ENCODE measurements around the gene SYT5.
A peak's percentile ranks its signal among the peaks of the same experiment; 100 is the strongest.
"Not testable (repeated sequence)": the region's sequence is repeated elsewhere in the genome, so short reads cannot be mapped to it uniquely, and the experiment has no call there.

The SYT5 gene

DNA sequence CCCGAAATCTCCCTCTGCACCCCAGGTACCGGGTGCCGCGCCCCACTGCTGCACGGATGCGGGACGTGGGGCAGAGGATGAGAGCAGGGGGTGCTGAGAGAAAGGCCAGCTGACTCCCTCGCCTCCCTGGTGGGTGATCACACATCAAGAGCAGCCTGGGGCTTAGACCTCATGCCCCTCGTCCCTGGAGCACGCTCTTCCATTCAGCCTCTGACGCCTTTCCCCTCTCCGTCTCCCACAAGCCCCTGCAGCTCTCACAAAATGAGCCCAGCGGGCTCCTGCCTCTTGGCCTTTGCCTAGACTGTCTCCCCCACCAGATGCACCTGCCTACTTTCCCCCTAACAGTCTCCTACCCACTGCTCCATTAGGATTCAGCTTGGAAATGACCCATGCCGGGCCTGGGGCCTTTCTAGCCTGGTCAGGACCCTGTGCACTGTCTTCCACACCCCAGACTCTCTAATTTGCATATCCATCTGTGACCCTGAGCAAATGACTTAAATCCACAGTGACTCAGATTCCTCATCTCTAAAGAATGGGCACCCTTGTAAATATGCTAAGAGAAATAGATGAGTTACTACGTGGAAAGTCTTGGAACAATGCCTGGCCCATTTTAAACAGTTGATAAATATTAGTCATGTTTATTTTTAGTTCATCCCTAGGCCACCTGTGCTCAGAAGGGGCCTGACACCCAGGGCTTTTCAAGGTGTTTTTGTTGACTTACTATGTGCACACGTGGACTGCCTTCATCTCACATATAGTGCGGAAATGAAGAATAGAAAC is 29.8 kb upstream of the SYT5 start:
- no peak for DNase-seq (ENCODE audit: low read depth)
- TF ChIP-seq, protein P1, sequence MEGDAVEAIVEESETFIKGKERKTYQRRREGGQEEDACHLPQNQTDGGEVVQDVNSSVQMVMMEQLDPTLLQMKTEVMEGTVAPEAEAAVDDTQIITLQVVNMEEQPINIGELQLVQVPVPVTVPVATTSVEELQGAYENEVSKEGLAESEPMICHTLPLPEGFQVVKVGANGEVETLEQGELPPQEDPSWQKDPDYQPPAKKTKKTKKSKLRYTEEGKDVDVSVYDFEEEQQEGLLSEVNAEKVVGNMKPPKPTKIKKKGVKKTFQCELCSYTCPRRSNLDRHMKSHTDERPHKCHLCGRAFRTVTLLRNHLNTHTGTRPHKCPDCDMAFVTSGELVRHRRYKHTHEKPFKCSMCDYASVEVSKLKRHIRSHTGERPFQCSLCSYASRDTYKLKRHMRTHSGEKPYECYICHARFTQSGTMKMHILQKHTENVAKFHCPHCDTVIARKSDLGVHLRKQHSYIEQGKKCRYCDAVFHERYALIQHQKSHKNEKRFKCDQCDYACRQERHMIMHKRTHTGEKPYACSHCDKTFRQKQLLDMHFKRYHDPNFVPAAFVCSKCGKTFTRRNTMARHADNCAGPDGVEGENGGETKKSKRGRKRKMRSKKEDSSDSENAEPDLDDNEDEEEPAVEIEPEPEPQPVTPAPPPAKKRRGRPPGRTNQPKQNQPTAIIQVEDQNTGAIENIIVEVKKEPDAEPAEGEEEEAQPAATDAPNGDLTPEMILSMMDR (IDR thresholded peaks at IDR 0.05; ENCODE audit: low read depth, low read length), result no peak
- no peak for TF ChIP-seq POLR2A (IDR thresholded peaks at IDR 0.05; ENCODE audit: extremely low read depth, insufficient read length)
- TF ChIP-seq MYC (IDR thresholded peaks at IDR 0.05; ENCODE audit: low read depth, low read length), result no peak
- TF ChIP-seq, protein P2, sequence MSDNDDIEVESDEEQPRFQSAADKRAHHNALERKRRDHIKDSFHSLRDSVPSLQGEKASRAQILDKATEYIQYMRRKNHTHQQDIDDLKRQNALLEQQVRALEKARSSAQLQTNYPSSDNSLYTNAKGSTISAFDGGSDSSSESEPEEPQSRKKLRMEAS (IDR thresholded peaks at IDR 0.05; ENCODE audit: low read depth, low read length), result no peak
- H3K4me3 ChIP-seq (ENCODE audit: low read depth, low read length), result no peak overlapping the region

DNA sequence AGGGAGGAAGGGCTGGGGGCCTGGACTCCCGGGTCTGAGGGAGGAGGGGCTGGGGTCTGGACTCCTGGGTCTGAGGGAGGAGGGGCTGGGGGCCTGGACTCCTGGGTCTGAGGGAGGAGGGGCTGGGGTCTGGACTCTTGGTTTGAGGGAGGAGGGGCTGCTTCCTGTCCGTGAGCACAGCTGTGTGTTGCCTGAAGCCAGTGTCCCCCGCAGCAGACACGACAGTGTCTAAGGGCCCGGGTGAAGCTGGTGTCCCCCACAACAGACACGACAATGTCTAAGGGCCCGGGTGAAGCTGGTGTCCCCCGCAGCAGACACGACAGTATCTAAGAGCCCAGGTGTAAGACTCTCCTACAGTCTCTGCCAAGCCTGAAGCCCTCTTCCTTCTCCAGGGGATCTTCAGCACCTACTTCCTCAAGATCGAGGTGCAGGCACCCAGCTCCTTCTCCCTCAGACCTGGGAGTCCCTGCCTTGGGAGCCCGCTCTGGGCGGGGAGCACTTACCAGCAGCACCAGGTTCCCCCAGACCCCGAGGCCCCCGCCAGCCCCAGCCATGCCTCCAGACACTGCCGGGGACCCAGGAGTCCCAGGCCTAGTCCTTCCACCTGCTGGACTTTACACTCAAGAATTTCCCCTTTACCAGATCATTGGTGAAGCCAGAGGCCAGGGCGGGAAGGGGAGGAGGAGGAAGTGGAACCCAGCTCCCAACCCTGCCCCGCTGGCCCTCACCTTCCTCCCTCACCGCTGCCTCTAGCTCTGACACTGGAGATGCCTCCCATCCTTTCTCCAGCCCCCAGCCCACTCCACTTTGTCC is 29.0 kb upstream of the SYT5 start, which contains the start of gene PTPRH:
Gene PTPRH, minus strand, starts transcription at position 622 of the 813 bp plus-strand sequence. Its CDS starts 68 bp downstream, at position 554.
- no peak within 1 kb of the TSS for H3K4me3 ChIP-seq (ENCODE audit: low read depth, low read length)
- DNase-seq (ENCODE audit: low read depth), result peak; percentile 29
- TF ChIP-seq MYC (IDR thresholded peaks at IDR 0.05; ENCODE audit: low read depth, low read length) (no peak), POLR2A (IDR thresholded peaks at IDR 0.05; ENCODE audit: extremely low read depth, insufficient read length) (no peak)
- TF ChIP-seq, protein P1 (IDR thresholded peaks at IDR 0.05; ENCODE audit: low read depth, low read length), result no peak
- TF ChIP-seq, protein P2 (IDR thresholded peaks at IDR 0.05; ENCODE audit: low read depth, low read length), result no peak

DNA sequence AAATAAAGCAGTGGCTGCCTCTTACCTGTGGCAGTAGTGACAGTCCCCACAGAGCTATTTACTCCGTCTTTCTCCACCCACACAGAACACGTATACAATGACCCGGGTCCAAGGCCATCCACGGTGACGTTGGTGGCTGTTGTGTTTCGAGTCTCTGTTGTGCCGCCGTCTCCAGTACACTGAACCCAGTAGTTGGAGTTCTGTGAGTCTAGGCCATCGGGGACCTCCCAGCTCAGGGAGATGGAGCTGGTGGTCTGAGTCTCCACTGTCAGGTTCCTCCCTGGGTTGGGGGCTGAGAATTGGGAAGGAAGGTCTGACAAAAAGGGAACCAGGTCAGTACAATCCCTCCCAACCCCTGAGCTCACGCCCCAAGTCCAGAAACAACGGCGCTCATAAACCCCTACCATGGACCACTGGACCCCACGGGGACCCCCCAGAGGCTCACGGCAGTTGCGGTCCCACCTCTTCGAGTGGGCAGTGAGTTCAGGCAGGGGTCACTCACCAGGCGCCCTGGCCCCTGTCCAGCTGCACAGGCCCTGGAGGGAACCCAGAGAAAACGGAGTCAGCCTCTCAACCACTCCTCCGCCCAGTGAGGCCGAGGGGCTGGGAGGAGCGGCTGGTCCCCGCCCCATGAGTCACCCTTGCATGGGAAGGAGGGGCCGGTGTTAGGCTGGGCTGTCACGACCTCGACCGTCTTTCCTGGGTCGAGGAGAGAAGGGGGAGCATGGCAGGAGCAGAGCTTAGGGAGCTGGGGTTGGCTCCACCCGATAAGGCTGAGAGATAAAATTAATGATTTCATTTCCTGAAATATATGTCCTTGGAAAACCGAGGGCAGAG is 26.8 kb upstream of the SYT5 start:
- no peak overlapping the region for H3K4me3 ChIP-seq (ENCODE audit: low read depth, low read length)
- DNase-seq (ENCODE audit: low read depth), result peak; percentile 82
- TF ChIP-seq, protein P2 (IDR thresholded peaks at IDR 0.05; ENCODE audit: low read depth, low read length), result no peak
- TF ChIP-seq, protein P1 (IDR thresholded peaks at IDR 0.05; ENCODE audit: low read depth, low read length), result no peak
- no peak for TF ChIP-seq POLR2A (IDR thresholded peaks at IDR 0.05; ENCODE audit: extremely low read depth, insufficient read length)
- no peak for TF ChIP-seq MYC (IDR thresholded peaks at IDR 0.05; ENCODE audit: low read depth, low read length)

DNA sequence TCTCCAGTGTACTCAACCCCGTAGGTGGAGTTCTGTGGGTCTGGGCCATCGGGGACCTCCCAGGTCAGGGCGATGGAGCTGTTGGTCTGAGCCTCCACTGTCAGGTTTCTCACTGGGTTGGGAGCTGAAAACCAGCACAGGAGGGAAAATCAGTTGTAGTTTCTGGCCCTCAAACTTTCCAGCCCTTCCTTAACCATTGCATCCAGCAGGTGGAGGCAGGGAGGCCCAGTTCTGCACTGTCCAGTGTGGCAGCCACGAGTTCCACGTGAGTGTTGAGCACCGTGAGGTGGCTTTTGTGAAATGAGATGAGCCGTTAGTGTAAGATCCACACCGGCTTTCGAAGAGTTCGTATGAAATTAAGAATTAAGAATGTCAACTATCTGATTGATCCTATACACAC is 22.1 kb upstream of the SYT5 start:
- not testable (repeated sequence) for H3K4me3 ChIP-seq (ENCODE audit: low read depth, low read length); DNase-seq (ENCODE audit: low read depth)

DNA sequence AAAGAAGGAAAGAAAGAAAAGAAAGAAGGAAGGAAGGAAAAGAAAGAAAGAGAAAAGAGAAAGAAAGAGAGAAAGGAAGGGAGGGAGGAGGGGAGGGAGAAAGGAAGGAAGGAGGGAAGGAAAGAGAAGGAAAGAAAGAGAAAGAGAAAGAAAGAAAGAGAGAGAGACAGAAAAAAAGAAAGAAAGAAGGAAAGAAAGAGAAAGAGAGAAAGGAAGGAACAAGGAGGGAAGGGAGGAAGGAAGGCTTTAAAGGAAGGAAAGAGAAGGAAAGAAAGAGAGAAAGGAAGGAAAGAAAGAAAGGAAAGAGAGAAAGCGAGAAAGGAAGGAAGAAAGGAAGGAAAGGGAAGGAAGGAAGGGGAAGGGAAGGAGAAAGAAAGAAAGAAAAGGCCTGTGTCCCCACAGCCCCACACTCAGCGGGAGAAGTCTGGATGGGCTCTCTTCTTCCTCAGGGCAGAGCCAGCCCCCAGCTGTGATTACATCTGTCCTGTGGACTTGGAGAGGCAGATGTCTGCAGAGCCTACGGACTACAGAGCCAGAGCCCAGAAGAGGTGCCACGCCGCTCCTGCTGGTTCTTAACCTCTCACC is 19.6 kb upstream of the SYT5 start:
- TF ChIP-seq MYC (IDR thresholded peaks at IDR 0.05; ENCODE audit: low read depth, low read length) (no peak), POLR2A (IDR thresholded peaks at IDR 0.05; ENCODE audit: extremely low read depth, insufficient read length) (no peak)
- TF ChIP-seq, protein P2 (IDR thresholded peaks at IDR 0.05; ENCODE audit: low read depth, low read length), result no peak
- TF ChIP-seq, protein P1 (IDR thresholded peaks at IDR 0.05; ENCODE audit: low read depth, low read length), result no peak
- DNase-seq (ENCODE audit: low read depth), result no peak
- no peak overlapping the region for H3K4me3 ChIP-seq (ENCODE audit: low read depth, low read length)

All from NB4 (cell line).